Upper lobe of right lung (tissue), 1 donor: Measurements from ENCODE around the gene PARD3. TPM values are rescaled to one million over a fixed set of nuclear protein-coding genes. Genes with fewer than 3 reads are reported as not detected.

ENCODE experiments used
- ATAC-seq: fragments of 200-7000 bp; cut with Tn5 transposase; one replicate; pipeline ENCODE4 v1.9.1; 2020; ENCODE audit warnings: mild to moderate bottlenecking, moderate library complexity
- DNase-seq: peaks from one replicate; pipeline ENCODE4 v3.0.0-alpha.2; 2020
- H3K27ac ChIP-seq: fragments of 200-600 bp; one replicate; pipeline ENCODE4 v1.8.0; 2022
- H3K27me3 ChIP-seq: fragments of 200-600 bp; one replicate; pipeline ENCODE4 v1.8.0; 2022; ENCODE audit warnings: mild to moderate bottlenecking
- H3K36me3 ChIP-seq: fragments of 200-600 bp; one replicate; pipeline ENCODE4 v1.8.0; 2022
- H3K4me1 ChIP-seq: fragments of 200-600 bp; one replicate; pipeline ENCODE4 v1.8.0; 2022
- H3K4me3 ChIP-seq: fragments of 200-600 bp; one replicate; pipeline ENCODE4 v1.8.0; 2022; ENCODE audit warnings: mild to moderate bottlenecking
- H3K9me3 ChIP-seq: fragments of 200-600 bp; one replicate; pipeline ENCODE4 v1.8.0; 2022
- CTCF ChIP-seq: fragments of 200-600 bp; IDR thresholded peaks from one replicate; pipeline ENCODE4 v1.8.0; 2022; ENCODE audit warnings: antibody characterized with exemption
- intact Hi-C: fragments of 100-400 bp; cut with DNase I; formaldehyde crosslinking; loops from one replicate; pipeline ENCODE4 v1.11.0; 2022
- total RNA-seq: library from RNA; stranded (reverse); fragmentation: NEBNext Ultra II Directional; extraction: Animal tissue kit (Norgen Biotek cat#: 25700); gene quantifications from one replicate; pipeline ENCODE4 v1.2.1, GENCODE V29; 2021
- donor health status: DM: no; HTN: yes; CAD: no; lungs with severe emphysema.

PARD3 gene
- total RNA-seq, 1 donor from 2014 or later = 38.5 TPM

GRCh38 chr10:34609287-34609940, 205.7 kb downstream of the PARD3 start:
- Histone ChIP-seq H3K36me3 (no peaks in the 10 kb centered on the region), H3K4me1 (no peaks in the 10 kb centered on the region), H3K27ac (no peak overlapping the region), H3K4me3 (no peak overlapping the region), H3K9me3 (no peaks in the 10 kb centered on the region), H3K27me3 (no peaks in the 10 kb centered on the region)
- intact Hi-C loops = no loop called here
- DNase-seq (no peak), ATAC-seq (no peak)
- no peak for TF ChIP-seq CTCF

GRCh38 chr10:34607894-34608293, 207.2 kb downstream of the PARD3 start:
- no peak for DNase-seq
- Histone ChIP-seq H3K27me3 (no peaks in the 10 kb centered on the region), H3K9me3 (no peaks in the 10 kb centered on the region), H3K36me3 (no peaks in the 10 kb centered on the region), H3K4me3 (no peak overlapping the region), H3K4me1 (no peaks in the 10 kb centered on the region), H3K27ac (no peak overlapping the region)
- no peak for TF ChIP-seq CTCF
- ATAC-seq = no peak
- intact Hi-C loops = no loop called here

- intact Hi-C loops = no loop called here
- no peak for TF ChIP-seq CTCF
- Histone ChIP-seq H3K4me1 (no peaks in the 10 kb centered on the region), H3K4me3 (no peak overlapping the region), H3K36me3 (no peaks in the 10 kb centered on the region), H3K27me3 (no peaks in the 10 kb centered on the region), H3K9me3 (no peaks in the 10 kb centered on the region), H3K27ac (no peak overlapping the region)
- ATAC-seq (no peak), DNase-seq (no peak)
Measured at GRCh38 chr10:34606890-34607289, 208.2 kb downstream of the PARD3 start.

GRCh38 chr10:34602478-34602877, 212.6 kb downstream of the PARD3 start:
- Histone ChIP-seq H3K9me3 (no peaks in the 10 kb centered on the region), H3K4me3 (no peak overlapping the region), H3K36me3 (no peaks in the 10 kb centered on the region), H3K4me1 (no peaks in the 10 kb centered on the region), H3K27ac (no peak overlapping the region), H3K27me3 (no peaks in the 10 kb centered on the region)
- ATAC-seq = no peak
- DNase-seq = no peak
- intact Hi-C loops = no loop called here
- TF ChIP-seq CTCF = no peak

GRCh38 chr10:34601691-34602090, 213.4 kb downstream of the PARD3 start:
- H3K9me3 ChIP-seq = no peaks in the 10 kb centered on the region
- ATAC-seq (no peak), DNase-seq (no peak)
- no peaks in the 10 kb centered on the region for H3K27me3 ChIP-seq
- no peaks in the 10 kb centered on the region for H3K4me1 ChIP-seq
- H3K36me3 ChIP-seq = no peaks in the 10 kb centered on the region
- TF ChIP-seq CTCF = no peak
- intact Hi-C loops = no loop called here
- no peak overlapping the region for H3K27ac ChIP-seq
- H3K4me3 ChIP-seq = no peak overlapping the region
